HUDEP-2 (cell line): ENCODE results near the gene FBXO3.

Source experiments
- DNase-seq, 76 experiments: peaks; one replicate each; lab custom pipeline; 2025; ENCODE audit not compliant: unreplicated experiment in 76 of 76; lab: John Stamatoyannopoulos, UW

Gene FBXO3

DNA sequence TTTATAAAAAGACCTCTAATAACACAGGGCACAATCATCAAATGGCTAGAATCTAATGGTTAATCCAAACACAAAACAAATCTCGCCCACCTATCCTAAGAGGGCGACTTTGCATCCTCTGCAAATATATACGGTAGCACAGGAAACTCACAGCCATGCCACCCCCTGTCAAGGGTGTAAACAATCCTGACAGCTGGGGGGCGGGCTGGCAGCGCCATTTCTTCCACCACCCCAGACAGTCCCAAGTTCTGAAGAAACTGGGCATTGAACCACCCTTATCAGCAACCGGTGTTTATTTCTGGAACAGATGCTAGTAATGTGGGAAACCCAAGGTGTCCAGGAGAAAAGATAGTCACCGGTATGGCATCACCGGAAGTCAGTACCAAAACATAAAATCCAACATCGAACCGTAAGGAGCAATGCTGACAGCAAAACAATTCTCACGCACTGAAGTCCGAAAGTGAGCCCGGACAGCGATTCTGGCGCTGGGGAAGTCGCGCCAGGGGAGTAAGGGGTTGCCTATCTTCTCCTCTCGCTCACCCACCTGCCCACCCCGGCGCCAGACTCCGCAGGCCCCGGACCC lies 825 bp downstream of the FBXO3 start:
- DNase-seq, result peak in 8 of 76 experiments; percentile 2 to 29 (median 14)

DNA sequence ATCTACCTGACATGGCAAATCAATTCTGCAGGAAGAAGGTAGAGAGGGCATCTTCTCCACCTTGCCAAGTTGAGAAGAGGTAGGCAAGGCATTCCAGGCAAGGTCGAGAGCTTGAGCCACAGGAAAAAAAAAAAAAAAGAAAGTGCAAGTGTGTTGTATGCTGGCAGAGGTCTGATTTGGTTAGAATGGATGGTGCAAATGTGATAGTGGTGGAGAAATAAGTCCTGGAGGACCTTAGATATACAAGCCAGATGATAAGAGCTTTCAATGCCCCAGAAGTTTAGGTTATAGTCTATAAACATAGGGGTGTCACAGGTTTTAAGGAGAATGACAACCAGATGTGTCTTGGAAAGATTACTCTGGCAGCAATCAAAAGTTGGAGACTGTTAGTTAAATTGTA lies 1.4 kb downstream of the FBXO3 start:
- peak in 9 of 76 experiments; percentile 1 to 36 (median 19) for DNase-seq

DNA sequence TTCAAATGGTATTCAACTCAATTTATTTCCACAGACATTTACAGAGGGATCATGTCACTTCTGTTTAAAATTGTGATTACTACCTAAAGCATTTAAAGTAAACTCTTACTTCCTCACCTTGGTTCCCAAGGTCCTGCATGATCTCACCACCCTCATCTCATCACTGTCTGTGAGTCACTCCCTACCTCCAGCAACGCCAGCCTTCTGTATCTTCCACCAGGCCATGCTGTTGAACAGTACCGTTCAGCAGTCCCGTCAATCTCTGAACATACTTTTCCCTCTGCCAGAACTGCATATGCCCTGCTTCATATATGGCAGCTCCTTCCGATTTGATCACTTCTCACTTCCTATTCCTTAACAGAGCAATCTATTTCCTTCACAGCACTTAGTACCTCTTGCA lies 2.0 kb downstream of the FBXO3 start:
- DNase-seq, result peak in 1 of 76 experiments; percentile 2

DNA sequence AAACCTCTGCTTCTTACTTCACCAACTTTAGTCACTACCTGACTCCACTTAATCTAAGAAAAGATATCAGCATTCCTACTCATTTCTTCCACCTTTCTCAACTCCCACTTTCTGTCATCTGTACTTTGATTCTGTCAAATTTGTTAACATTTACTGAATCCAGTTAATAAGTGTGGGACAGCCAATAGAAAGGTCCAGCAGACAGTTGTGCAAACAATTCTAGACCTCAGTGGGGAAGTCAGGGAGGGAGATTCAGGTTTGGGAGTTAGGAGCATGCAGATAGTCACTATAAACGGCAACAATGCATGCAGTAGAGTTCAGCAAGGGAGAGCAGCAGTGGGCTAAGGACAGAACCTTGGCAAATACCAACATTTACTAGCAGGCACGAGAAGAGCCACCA lies 4.1 kb downstream of the FBXO3 start:
- no peak for DNase-seq

DNA sequence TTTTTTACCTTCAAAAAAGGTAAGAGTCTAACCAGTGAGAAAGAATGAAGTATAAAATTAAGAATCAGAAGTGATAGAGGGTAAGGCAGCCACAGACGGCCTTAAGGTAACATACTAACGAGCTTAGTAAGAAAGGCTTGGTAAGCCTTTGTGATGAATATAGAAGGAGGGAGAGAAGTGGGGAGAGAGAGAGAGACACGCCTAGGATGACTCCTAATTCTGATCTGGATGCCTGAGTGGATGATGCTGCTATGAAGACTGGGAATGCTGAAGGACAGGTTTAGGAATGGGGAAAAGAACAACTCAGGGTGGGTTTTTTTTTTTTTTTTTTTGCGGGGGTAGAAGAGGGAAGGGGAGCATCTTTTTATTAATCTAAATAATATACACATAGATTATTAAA lies 4.8 kb downstream of the FBXO3 start:
- DNase-seq, result no peak

DNA sequence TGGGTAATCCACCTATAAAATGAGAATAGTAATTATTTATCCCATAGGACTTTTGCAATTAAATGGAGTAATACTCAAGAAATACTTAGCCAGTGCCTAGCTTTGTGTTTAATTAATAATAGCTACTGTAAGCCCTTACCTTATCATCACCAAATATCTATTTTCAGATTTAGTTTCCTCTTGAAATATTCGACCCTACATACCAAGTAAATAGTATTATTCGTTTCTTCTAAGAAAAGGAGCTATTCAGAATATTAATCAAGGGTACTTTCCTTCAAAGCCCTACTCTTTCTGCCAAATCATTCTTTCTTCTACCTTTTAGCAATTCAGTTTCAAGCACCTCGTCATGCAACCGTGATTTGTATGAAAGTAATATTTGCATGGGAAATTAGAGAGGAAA lies 6.7 kb downstream of the FBXO3 start:
- DNase-seq, result no peak

DNA sequence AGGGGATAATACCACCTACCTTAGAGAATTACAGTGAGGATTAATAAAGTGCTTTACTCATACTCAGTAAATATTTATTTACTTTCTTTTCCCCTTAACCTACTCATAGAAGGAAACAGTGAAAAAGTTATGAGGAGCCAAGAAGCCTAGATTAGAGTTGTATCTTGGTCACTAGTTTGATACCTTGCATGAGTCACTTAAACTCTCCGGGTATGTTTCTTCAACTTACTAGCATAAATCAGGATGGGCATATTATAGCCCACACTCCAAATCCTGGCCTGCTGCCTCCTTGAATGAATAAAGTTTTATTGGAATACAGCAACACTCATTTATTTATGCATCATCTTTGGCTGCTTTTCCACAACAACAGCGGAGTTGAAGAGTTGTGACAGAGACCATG lies 8.2 kb downstream of the FBXO3 start:
- DNase-seq, result no peak

DNA sequence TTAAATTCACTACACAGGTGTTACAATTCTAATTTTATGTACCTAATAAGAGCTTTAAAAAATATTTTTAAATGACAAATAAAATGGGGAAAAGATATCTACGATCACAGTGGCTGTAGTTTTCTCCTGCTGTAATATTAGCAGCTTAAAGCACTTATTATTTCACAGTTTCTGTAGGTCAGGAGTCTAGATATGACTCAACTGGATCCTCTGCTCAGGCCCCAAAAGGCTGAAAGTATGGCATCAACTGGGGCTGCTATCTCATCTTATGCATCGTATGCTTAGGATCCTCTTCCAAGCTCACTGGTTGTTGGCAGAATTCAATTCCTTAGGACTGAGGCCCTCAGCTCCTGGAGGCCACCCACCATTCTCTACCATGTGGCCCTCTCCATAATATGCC lies 12.8 kb downstream of the FBXO3 start:
- DNase-seq, result no peak

DNA sequence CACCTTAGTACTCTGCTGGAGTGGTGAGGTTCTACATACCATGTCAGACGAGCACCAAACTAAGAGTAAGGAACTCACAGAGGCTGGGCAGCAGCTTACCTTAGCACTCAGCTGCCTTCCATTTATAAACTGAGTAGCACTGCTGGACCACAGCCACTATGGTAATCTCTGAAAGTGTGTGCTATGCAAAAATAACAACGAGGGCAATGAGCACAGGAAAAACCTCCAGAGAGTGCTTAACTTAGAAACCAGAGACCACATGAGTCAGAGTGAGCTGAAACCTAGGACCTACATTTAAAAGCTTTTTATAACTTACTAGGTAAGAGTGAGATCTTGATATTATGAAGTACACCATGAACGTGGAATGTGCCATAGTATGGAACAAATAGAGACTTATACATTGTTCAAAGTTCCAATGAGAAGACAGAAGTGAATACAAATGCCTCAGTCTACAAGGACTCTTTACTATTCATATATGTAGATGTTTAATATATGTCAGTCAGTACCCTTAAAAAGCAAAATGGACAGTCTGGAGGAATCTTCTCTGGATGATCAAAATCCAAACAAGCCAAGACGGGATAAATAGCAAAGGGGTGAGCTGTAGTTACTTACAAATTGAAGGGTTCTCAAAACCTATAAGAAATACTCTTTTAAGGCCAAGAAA lies 20.9 kb downstream of the FBXO3 start:
- DNase-seq, result no peak

DNA sequence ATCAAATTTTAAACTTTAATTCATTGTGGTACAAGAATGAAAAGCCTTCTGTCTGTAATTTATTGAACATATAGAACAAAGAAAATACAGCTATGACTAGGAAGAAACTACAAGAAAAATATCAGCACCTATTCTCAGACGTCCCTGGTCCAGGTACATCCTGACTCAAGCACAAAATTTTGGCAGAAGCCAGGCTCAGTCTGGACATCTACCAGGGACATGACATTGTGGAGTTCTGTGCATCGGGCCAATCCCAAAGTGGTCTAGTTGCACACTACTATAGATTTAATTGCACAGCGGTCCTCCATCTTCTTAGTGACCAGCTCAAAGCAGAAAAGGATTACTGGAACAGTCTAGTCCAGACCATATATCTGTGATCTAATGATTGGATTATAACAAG lies 22.4 kb downstream of the FBXO3 start:
- no peak for DNase-seq

DNA sequence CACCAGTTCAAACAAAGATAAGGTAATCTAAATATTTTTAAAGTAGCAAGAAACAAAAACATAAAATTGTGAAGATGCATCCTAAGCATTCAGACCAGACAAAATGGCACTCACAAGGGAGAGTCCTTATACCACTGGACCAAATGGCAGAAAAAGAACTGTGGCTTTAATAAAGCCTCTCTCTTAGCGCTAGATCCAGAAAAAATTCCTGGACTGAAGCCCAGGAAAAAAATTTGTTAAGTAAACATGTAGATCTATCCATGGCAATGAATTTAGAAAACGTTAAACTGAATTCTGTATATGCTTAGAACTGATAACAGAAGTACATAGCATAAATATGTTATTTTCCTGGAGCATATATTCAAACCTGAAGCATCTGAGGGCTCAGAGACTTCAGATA lies 26.3 kb downstream of the FBXO3 start:
- no peak for DNase-seq

DNA sequence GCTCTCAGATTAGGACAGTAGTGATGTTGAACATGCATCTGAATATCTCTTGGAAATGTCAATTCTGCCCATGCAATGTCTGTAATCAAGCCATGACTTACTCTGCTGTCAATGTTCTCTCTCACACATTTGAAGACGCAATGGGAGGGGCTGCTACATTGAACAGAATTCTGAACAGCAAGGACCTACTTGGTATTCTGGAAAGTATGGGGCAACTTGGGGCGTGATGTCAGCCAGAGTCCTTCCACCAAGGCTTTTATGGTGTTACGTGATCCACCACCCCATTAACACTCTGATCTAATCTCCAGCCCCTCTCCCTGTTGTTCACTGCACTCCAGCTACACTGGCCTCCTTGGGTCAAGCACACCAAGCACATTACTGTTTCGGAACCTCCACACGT lies 31.0 kb downstream of the FBXO3 start:
- no peak for DNase-seq

DNA sequence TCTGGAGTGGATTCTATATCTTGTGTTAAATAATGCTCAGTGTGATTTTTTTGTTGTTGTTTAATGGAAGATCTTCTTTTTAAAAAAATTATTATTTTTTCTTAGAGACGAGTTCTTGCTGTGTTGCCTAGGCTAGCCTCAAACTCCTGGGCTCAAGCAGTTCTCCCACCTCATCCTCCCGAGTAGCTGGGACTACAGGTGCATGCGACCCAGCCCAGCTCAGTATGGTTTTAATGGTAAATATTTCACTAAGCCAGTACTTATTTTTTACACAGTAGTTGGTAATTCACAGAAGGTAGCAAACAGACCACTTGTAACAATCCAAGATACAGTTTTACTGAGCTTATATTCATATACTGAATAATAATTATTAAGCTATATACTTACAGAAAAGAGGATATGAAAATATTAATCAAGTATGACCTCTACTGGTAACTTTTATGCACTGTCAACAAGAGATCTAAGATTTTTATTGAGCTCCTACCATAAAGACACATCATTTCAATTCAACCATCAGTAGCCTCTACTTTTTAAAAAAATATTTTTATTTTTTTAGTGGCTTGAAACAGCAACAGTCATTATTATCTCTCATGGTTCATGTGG lies 32.0 kb downstream of the FBXO3 start:
- DNase-seq, result peak in 4 of 76 experiments; percentile 1 to 39 (median 8)

DNA sequence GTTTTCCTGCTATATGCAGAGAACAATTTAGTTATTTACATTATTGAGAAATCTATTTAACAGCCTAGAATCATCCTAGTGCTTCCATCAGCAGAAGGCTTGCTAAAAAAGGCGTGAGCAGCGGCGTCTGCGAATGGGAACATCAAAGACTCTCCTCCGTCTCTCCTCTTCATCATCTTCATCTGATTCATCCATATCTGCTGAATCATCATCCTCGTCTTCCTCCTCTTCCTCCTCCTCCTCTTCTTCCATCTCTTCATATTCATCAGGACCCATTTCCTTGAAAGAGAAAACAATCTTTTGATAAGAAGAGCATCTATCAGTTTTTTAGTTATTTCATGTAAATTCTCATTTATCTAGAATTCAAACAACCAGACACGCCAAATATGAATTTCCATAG lies 32.5 kb downstream of the FBXO3 start:
- DNase-seq, result no peak

DNA sequence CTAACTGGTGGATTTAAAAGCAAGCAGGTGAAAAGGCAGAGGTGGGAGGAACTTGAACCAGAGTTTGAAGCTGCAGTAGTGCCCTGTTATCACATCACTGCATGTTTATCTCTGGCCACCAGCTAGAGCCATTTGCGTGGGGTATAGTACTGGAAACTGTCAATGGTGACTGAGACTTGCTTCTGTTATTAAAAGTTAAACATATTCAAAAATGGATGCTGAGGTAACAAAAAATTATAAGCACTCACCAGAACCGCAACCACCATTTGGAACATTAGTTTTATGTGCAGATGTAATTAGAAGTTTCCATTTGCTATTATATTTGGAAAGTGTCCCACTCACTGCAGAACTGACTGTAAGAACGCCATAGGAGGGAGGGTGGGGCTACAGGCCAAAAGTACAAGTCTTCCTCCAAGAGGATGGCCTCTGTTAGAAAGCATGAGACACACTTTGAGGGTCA lies 36.9 kb downstream of the FBXO3 start:
- peak in 71 of 76 experiments; percentile 27 to 87 (median 65) for DNase-seq

DNA sequence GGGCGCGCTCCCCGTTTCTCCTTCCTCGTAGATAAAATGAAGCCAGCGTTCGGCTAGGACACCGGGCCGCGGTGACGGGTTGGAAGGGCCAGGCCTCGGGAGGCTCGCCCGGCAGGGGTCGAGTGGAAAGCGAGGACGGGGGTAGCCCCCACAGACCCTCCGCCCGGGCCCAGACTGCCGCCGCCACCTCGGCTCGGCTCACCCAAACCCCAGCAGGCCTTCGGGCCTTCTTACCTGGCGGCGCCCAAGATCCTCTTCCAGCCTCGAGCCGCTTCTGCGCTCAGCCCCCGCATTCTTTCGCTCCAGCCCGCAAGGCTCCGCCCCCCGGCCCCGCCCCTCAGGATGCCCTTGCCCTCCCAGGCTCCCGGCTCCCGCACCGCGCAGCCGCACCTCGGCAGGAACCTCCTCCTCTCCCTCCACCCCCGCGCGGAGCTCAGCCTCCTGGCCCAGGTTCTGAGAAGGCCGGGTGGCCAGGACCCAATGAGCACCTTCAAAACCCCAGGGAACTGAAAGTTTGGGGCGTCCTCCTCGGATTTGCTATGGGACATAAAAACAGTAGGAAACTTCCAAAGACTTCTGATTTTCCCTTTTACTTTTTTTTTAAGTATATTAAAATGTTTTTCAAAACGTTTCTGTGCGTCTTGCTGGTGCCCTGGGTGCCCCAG lies 38.0 kb downstream of the FBXO3 start, which contains the start of gene CD59:
TSS of gene CD59 (minus strand) at position 276 of the 665 bp plus-strand sequence. CDS start 13,978 bp downstream, outside the sequence.
- peak; percentile 30 to 98 (median 93) for DNase-seq

DNA sequence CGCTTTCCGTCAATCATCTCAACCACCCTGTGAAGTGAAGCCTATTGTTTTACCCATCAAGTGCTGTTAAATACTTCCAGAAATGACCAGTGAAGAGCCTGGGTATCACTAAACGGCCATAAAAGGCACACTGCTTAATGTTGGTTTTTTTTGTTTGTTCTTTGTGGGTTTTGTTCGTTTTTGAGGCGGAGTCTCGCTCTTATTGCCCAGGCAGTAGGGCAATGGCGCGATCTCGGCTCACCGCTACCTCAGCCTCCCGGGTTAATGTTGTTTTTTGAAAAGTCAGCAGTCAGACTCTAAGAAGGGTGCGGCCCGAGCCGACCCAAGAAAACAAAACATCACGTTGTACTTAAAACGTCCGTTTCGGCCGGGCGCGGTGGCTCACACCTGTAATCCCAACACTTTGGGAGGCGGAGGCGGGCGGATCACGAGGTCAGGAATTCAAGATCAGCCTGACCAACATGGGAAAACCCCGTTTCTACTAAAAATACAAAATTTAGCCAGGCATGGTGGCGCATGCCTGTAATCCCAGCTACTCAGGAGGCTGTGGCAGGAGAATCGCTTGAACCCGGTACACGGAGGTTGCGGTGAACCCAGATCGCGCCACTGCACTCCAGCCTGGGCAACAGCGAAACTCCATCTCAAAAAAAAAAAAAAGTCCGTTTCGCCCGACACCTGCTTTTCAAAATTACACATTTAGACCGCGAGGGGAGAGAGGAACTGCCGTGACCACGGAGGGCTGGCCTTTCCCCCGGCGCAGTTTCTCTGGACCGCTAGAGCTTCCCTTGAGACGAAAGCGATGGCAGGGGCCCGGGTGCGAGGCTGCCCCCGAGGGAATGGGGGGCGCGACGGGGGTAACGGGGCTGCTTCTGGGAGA lies 38.8 kb downstream of the FBXO3 start:
- peak in 13 of 76 experiments; percentile 5 to 45 (median 27) for DNase-seq

DNA sequence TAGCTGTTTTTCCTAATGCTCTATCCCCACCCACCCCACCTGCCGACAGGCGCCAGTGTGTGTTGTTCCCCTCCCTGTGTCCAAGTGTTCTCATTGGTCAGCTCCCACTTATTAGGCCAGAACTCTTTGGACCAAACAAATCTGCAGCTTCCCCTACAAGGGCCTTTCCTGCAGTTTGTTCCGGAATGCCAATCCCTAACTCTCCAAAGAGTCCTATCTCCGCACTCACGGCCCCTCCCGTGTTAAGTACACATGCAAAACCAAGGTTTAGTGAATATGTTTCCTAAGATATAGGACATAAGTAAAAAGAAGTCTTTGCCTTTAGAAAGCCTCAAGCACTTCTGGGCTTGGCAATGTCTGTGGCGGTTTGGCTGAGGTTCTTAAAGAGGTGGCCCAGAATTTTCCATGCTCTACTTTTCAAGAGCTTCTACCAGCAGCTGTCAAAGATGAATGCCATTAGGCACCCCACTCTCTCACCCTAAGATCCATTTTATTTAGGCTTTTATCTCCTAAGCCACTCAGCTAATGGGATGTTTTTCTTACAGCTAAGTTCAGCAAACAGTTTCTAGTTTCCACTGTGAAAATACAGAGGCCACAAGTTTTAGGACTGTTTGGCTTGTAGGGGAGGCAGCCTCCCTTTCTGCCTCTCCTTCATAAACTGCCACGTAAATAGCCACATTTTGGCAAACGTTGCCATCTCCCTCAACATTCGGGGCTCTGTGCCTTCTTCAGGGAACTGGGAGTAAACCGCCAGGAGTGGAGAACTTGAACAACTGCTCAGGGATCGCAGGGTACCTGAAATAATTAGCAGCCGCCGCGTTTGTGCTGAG lies 39.7 kb downstream of the FBXO3 start:
- DNase-seq, result peak in 7 of 76 experiments; percentile 4 to 19 (median 10)

DNA sequence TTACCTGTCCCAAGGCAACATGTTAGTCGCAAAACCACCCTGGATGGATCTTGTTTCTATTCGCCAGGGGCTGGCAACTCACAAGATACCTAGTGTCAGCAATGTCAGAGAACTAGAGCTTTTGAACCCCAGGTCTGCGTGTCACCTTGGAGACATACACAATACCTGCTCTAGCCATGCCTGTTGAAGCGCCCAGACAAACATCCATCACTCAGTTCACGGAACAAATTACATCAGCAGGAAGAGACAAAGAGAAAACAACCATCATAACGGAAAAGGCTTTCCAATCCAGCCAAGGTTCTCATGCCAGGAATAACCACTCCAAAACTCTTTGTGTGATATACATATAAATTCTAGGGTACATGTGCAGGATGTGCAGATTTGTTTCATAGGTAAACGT lies 40.3 kb downstream of the FBXO3 start:
- no peak for DNase-seq
